CD8-positive, alpha-beta memory T cell (primary cell): ENCODE results near the gene CAGE1. TPM values are rescaled to one million over a fixed set of nuclear protein-coding genes. Genes with fewer than 3 reads are reported as not detected.
"Not testable (repeated sequence)": the region's sequence is repeated elsewhere in the genome, so short reads cannot be mapped to it uniquely, and the experiment has no call there.

Source experiments
- CTCF ChIA-PET: fragments of 350-600 bp; sonication (Branson Sonifier 250); formaldehyde crosslinking; loops from one replicate; lab custom pipeline; 2021; ENCODE audit warnings: antibody characterized with exemption; lab: Charles Lee
- POLR2A ChIA-PET: fragments of 350-600 bp; sonication (Branson Sonifier 250); formaldehyde crosslinking; loops from one replicate; lab custom pipeline; 2021; ENCODE audit warnings: antibody characterized with exemption; lab: Charles Lee
- DNase-seq, 5 donors: peaks; one replicate each; pipeline versions ENCODE4 v3.0.0 to v3.0.0-alpha.2; 2020 to 2022; ENCODE audit warnings: mixed read lengths in 1 of 5
- H3K27ac ChIP-seq: one replicate; pipeline ENCODE4 v1.7.0; 2013; ENCODE audit warnings: low read depth, mild to moderate bottlenecking, low read length, moderate library complexity
- H3K27me3 ChIP-seq: 2 replicates; pipeline ENCODE4 v1.7.0; 2013; ENCODE audit warnings: low read length, mild to moderate bottlenecking; ENCODE audit not compliant: insufficient read depth, poor library complexity, severe bottlenecking
- H3K36me3 ChIP-seq: 2 replicates; pipeline ENCODE4 v1.7.0; 2013; ENCODE audit warnings: mild to moderate bottlenecking, low read length, moderate library complexity; ENCODE audit not compliant: insufficient read depth
- H3K4me1 ChIP-seq: 2 replicates; pipeline ENCODE4 v1.7.0; 2013; ENCODE audit warnings: mild to moderate bottlenecking, low read length, moderate library complexity; ENCODE audit not compliant: insufficient read depth
- H3K4me3 ChIP-seq: 2 replicates; pipeline ENCODE4 v1.7.0; 2013; ENCODE audit warnings: mild to moderate bottlenecking, low read length
- H3K9me3 ChIP-seq: 2 replicates; pipeline ENCODE4 v1.7.0; 2013; ENCODE audit warnings: mild to moderate bottlenecking, low read length
- H3K27ac Mint-ChIP-seq, 8 donors: one replicate each; pipeline ENCODE4 v1.8.0; 2020 to 2021; ENCODE audit warnings: mixed read lengths in 8 of 8, mild to moderate bottlenecking in 6 of 8, inconsistent platforms in 3 of 8, moderate library complexity in 3 of 8
- H3K27me3 Mint-ChIP-seq, 2 donors: one replicate each; pipeline ENCODE4 v1.8.0; 2020 to 2021; ENCODE audit warnings: mixed read lengths in 2 of 2, mild to moderate bottlenecking in 1 of 2, moderate library complexity in 1 of 2
- H3K36me3 Mint-ChIP-seq, 3 donors: one replicate each; pipeline ENCODE4 v1.8.0; 2020 to 2021; ENCODE audit warnings: mixed read lengths in 3 of 3, inconsistent platforms in 1 of 3, mild to moderate bottlenecking in 1 of 3
- H3K4me1 Mint-ChIP-seq, 3 donors: one replicate each; pipeline ENCODE4 v1.8.0; 2020 to 2021; ENCODE audit warnings: mixed read lengths in 3 of 3, inconsistent platforms in 1 of 3, mild to moderate bottlenecking in 1 of 3
- H3K4me3 Mint-ChIP-seq, 7 donors: one replicate each; pipeline ENCODE4 v1.8.0; 2020 to 2021; ENCODE audit warnings: mixed read lengths in 7 of 7, mild to moderate bottlenecking in 6 of 7, moderate library complexity in 4 of 7, inconsistent platforms in 2 of 7
- H3K9me3 Mint-ChIP-seq, 5 donors: one replicate each; pipeline ENCODE4 v1.8.0; 2020 to 2022; ENCODE audit warnings: mixed read lengths in 5 of 5, mild to moderate bottlenecking in 3 of 5, moderate library complexity in 2 of 5, inconsistent platforms in 1 of 5
- polyA plus RNA-seq: library from polyadenylated mRNA; unstranded; fragments of 300-500 nt; fragmentation: Illumina TruSeq; gene quantifications from one replicate; pipeline ENCODE4 v1.2.3, GENCODE V29; 2021
- total RNA-seq, 2 experiments: library from RNA; stranded (reverse); gene quantifications; one replicate each; pipeline ENCODE4 v1.2.3, GENCODE V29; 2021

The CAGE1 gene
- total and polyA plus RNA-seq, 3 experiments from 2014 or later, result 0.18 TPM; not detected in 2

DNA sequence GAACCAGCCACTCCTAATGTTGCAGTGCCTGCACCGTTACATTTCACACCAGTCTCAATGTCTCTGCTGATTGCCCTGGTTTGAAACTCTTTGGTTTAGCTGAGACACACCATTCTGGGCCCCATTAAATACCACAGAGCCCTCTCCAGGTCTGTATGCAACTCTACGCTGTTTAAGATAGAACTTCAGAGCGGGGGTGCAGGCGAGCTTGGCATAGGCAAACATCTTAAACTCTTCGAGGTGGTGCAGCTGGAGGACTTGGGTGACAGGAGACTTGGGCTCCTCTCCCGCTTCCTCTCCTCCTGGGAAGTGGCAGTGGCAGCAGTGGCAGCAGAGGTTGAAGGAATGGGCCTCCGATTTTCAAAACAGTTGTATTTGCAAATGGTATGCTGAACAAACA is 58.1 kb downstream of the CAGE1 start:
- CTCF ChIA-PET, result interaction anchor here (1.3 kb wide), 1 partner anchor 56 kb away, joined by 3 read pairs; no protein-coding TSS in a partner anchor
- H3K9me3 Mint-ChIP-seq, result no peaks in the 10 kb centered on the region
- H3K4me1 Mint-ChIP-seq, result no peaks in the 10 kb centered on the region

DNA sequence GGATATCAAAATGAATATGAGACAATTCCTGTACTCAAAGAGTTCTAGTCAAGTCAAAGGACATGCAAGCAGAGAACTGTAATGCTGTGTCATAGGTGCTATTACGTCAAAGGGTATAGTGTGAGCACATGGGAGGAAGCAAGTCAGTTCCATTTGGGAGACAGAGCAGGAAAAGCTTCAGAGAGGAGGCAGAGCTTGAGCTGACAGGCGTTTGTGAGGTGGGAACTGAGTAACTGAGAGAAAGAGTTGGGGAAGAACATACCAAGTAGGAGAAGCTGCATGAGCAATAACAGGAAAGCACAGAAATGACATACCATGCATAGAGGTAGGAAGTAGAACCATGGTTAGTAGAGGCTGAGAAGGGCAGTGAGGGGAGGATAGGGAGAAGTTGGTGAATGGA is 61.3 kb downstream of the CAGE1 start:
- no peaks in the 10 kb centered on the region for H3K27me3 ChIP-seq
- Mint-ChIP-seq H3K27ac (no peak overlapping the region), H3K27me3 (peaks cover 12 to 32% of the 10 kb centered on the region in 2 donors), H3K36me3 (no peaks in the 10 kb centered on the region), H3K4me3 (no peak overlapping the region), H3K9me3 (peaks cover 0 to 4% (median 0%) of the 10 kb centered on the region in 5 donors), H3K4me1 (no peaks in the 10 kb centered on the region)
- H3K4me1 ChIP-seq, result no peaks in the 10 kb centered on the region
- CTCF ChIA-PET, result no interaction called here
- no peak for DNase-seq
- H3K9me3 ChIP-seq, result no peaks in the 10 kb centered on the region
- no peak overlapping the region for H3K4me3 ChIP-seq
- POLR2A ChIA-PET, result no interaction called here
- H3K36me3 ChIP-seq, result no peaks in the 10 kb centered on the region
- H3K27ac ChIP-seq, result no peak overlapping the region

More for the DNA sequence above, 58.1 kb downstream of the CAGE1 start:
- Mint-ChIP-seq H3K4me3 (no peak overlapping the region), H3K36me3 (no peaks in the 10 kb centered on the region), H3K27ac (no peak overlapping the region), H3K27me3 (peaks cover 4 to 14% of the 10 kb centered on the region in 2 donors)
- H3K36me3 ChIP-seq, result no peaks in the 10 kb centered on the region
- H3K27ac ChIP-seq, result no peak overlapping the region
- H3K4me3 ChIP-seq, result no peak overlapping the region
- DNase-seq, result no peak
- no peaks in the 10 kb centered on the region for H3K9me3 ChIP-seq
- no peaks in the 10 kb centered on the region for H3K27me3 ChIP-seq
- H3K4me1 ChIP-seq, result no peaks in the 10 kb centered on the region
- POLR2A ChIA-PET, result no interaction called here

DNA sequence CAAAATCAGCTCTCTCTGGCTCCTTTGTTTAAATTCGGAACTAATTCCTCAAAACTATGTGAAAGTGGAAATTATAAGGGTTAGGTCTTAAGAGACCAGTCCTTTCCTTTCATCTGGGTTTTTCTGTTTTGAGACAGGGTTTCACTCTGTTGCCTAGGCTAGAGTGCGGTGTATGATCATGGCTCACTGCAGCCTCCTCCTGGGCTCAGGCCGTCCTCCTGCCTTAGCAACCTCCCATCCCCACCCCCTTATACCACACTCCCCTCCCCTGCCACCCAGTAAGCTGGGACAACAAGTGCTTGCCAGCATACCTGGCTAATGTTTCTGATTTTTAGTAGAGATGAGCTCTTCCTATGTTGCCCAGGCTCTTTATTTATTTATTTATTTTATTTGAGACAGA is 63.8 kb downstream of the CAGE1 start:
- Histone ChIP-seq H3K4me1 (no peaks in the 10 kb centered on the region), H3K27me3 (no peaks in the 10 kb centered on the region), H3K36me3 (no peaks in the 10 kb centered on the region), H3K9me3 (no peaks in the 10 kb centered on the region), H3K27ac (no peak overlapping the region), H3K4me3 (no peak overlapping the region)
- Mint-ChIP-seq H3K9me3 (peaks cover 0 to 4% (median 0%) of the 10 kb centered on the region in 5 donors), H3K27ac (no peak overlapping the region), H3K4me1 (no peaks in the 10 kb centered on the region), H3K4me3 (no peak overlapping the region), H3K36me3 (no peaks in the 10 kb centered on the region), H3K27me3 (peaks cover 12 to 32% of the 10 kb centered on the region in 2 donors)
- CTCF ChIA-PET, result interaction anchor here (1.2 kb wide), 1 partner anchor 10 kb away, joined by 3 read pairs; no protein-coding TSS in a partner anchor
- POLR2A ChIA-PET, result no interaction called here
- no peak for DNase-seq

- no peak overlapping the region for H3K4me3 Mint-ChIP-seq
- Histone ChIP-seq H3K27ac (no peak overlapping the region), H3K36me3 (no peaks in the 10 kb centered on the region), H3K4me1 (no peaks in the 10 kb centered on the region), H3K9me3 (no peaks in the 10 kb centered on the region), H3K4me3 (no peak overlapping the region), H3K27me3 (no peaks in the 10 kb centered on the region)
- peaks cover 13 to 32% of the 10 kb centered on the region in 2 donors for H3K27me3 Mint-ChIP-seq
- H3K36me3 Mint-ChIP-seq, result no peaks in the 10 kb centered on the region
- no peak for DNase-seq
- no peak overlapping the region for H3K27ac Mint-ChIP-seq
- H3K9me3 Mint-ChIP-seq, result peaks cover 0 to 4% (median 0%) of the 10 kb centered on the region in 5 donors
- CTCF ChIA-PET, result interaction anchor here (1.2 kb wide), 1 partner anchor 8 kb away, joined by 3 read pairs; no protein-coding TSS in a partner anchor
- H3K4me1 Mint-ChIP-seq, result no peaks in the 10 kb centered on the region
- POLR2A ChIA-PET, result no interaction called here
Observed at GRCh38 chr6:7324520-7324919, 65.0 kb downstream of the CAGE1 start.

DNA sequence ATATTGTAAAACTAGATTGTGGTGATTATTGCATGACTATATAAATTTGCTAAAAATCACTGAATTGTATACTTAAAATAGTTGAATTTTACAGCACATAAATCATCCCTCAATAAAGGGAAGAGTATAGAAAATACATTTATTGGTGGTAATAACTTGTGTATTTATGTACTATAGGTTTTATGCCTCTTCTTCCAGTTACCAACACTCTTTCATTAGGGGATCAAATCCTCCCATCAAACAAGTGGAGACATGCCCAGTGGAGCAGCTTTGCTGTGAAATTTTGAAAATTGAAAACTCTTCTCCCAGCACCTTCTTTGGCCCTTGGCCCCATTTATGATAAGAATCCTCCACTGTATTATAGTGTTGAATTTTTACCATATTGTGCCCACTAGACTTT is 66.5 kb downstream of the CAGE1 start:
- Histone ChIP-seq H3K27ac (no peak overlapping the region), H3K4me1 (no peaks in the 10 kb centered on the region), H3K36me3 (no peaks in the 10 kb centered on the region), H3K4me3 (no peak overlapping the region), H3K9me3 (no peaks in the 10 kb centered on the region), H3K27me3 (no peaks in the 10 kb centered on the region)
- Mint-ChIP-seq H3K27ac (no peak overlapping the region), H3K4me1 (no peaks in the 10 kb centered on the region), H3K36me3 (no peaks in the 10 kb centered on the region), H3K4me3 (no peak overlapping the region), H3K27me3 (peaks cover 12 to 27% of the 10 kb centered on the region in 2 donors), H3K9me3 (peaks cover 0 to 4% (median 0%) of the 10 kb centered on the region in 5 donors)
- ChIA-PET CTCF (no interaction called here), POLR2A (no interaction called here)
- DNase-seq, result no peak

DNA sequence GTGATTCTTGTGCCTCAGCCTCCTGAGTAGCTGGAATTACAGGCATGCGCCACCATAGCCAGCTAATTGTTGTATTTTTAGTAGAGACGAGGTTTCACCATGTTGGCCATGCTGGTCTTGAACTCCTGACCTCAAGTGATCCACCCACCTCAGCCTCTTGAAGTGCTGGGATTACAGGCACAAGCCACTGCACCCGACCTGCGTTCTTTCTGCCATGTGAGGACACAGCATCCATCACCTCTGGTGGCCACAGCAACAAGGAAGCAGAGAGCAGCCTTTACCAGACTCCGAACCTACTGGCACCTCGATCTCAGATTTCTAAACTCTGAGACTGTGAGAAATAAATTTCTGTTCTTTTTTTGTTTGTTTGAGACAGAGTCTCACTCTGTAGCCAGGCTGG is 67.7 kb downstream of the CAGE1 start:
- DNase-seq, CTCF ChIA-PET, H3K9me3 ChIP-seq, H3K4me1 Mint-ChIP-seq, H3K4me3 Mint-ChIP-seq, H3K27ac ChIP-seq, POLR2A ChIA-PET, H3K27ac Mint-ChIP-seq, H3K9me3 Mint-ChIP-seq, H3K4me1 ChIP-seq, H3K27me3 ChIP-seq, H3K36me3 Mint-ChIP-seq, H3K36me3 ChIP-seq, H3K4me3 ChIP-seq: not testable (repeated sequence)
- peaks cover 10 to 22% of the 10 kb centered on the region in 2 donors for H3K27me3 Mint-ChIP-seq

DNA sequence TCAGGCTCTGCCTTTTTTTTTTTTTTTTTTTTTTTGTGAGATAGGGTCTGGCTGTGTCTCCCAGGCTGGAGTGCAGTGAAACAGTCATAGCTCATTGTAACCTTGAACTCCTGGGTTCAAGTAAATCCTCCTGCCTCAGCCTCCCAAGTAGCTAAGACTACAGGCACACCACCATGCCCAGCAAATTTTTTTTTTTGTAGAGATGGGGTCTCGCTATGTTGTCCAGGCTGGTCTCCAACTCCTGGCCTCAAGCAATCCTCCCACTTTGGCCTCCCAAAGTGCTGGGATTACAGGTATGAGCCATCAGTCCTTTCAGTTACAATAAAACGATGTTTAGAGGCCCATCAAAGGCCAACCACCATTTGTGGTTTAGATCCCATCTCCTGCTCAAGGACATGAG is 70.1 kb downstream of the CAGE1 start:
- H3K36me3 Mint-ChIP-seq, DNase-seq, H3K36me3 ChIP-seq, H3K4me1 Mint-ChIP-seq, CTCF ChIA-PET, POLR2A ChIA-PET, H3K4me1 ChIP-seq, H3K27me3 ChIP-seq, H3K27ac Mint-ChIP-seq, H3K9me3 Mint-ChIP-seq, H3K9me3 ChIP-seq, H3K27me3 Mint-ChIP-seq, H3K27ac ChIP-seq, H3K4me3 ChIP-seq: not testable (repeated sequence)
- H3K4me3 Mint-ChIP-seq, result peak overlapping the region in 1 of 7 donors; percentile 61

GRCh38 chr6:7317538-7317937 is 72.0 kb downstream of the CAGE1 start:
- Histone ChIP-seq H3K4me3 (no peak overlapping the region), H3K36me3 (no peaks in the 10 kb centered on the region), H3K4me1 (peaks cover 6% of the 10 kb centered on the region), H3K27ac (no peak overlapping the region), H3K9me3 (no peaks in the 10 kb centered on the region), H3K27me3 (no peaks in the 10 kb centered on the region)
- Mint-ChIP-seq H3K36me3 (peaks cover 0 to 5% (median 0%) of the 10 kb centered on the region in 3 donors), H3K4me1 (peaks cover 8 to 20% (median 20%) of the 10 kb centered on the region in 3 donors), H3K4me3 (peak overlapping the region in 1 of 7 donors; percentile 34), H3K27me3 (peaks cover 0 to 3% of the 10 kb centered on the region in 2 donors), H3K27ac (peak overlapping the region in 1 of 8 donors; percentile 22), H3K9me3 (no peaks in the 10 kb centered on the region)
- no peak for DNase-seq
- ChIA-PET POLR2A (no interaction called here), CTCF (no interaction called here)
